ENCODE results near the gene HS3ST5.
"Not testable (repeated sequence)": the region's sequence is repeated elsewhere in the genome, so short reads cannot be mapped to it uniquely, and the experiment has no call there.

Gene HS3ST5

GRCh38 chr6:114272582-114272981, 70.2 kb downstream of the HS3ST5 start:
- no peak for DNase-seq

GRCh38 chr6:114271405-114271804, 71.4 kb downstream of the HS3ST5 start:
- no peak for DNase-seq

GRCh38 chr6:114267897-114268296, 74.9 kb downstream of the HS3ST5 start:
- no peak for DNase-seq

GRCh38 chr6:114260810-114261209, 82.0 kb downstream of the HS3ST5 start:
- DNase-seq: no peak

- DNase-seq: no peak
Observed at GRCh38 chr6:114258376-114258775, 84.4 kb downstream of the HS3ST5 start.

- no peak for DNase-seq
Observed at GRCh38 chr6:114253431-114253830, 89.4 kb downstream of the HS3ST5 start.

- no peak for DNase-seq
Observed at GRCh38 chr6:114249522-114249921, 93.3 kb downstream of the HS3ST5 start.

GRCh38 chr6:114247101-114247500, 95.7 kb downstream of the HS3ST5 start:
- DNase-seq: no peak

GRCh38 chr6:114240796-114241195, 102.0 kb downstream of the HS3ST5 start:
- DNase-seq: no peak

GRCh38 chr6:114228675-114229074, 114.1 kb downstream of the HS3ST5 start:
- DNase-seq: no peak

- no peak for DNase-seq
Observed at GRCh38 chr6:114227944-114228468, 114.8 kb downstream of the HS3ST5 start.

- DNase-seq: no peak
Observed at GRCh38 chr6:114220241-114220640, 122.6 kb downstream of the HS3ST5 start.

GRCh38 chr6:114218437-114219340, 124.1 kb downstream of the HS3ST5 start:
- DNase-seq: no peak

GRCh38 chr6:114217996-114218395, 124.8 kb downstream of the HS3ST5 start:
- DNase-seq: not testable (repeated sequence)

GRCh38 chr6:114216789-114217467, 125.9 kb downstream of the HS3ST5 start:
- DNase-seq: no peak

- DNase-seq: no peak
Observed at GRCh38 chr6:114210467-114210866, 132.4 kb downstream of the HS3ST5 start.

- DNase-seq: no peak
Observed at GRCh38 chr6:114203460-114203859, 139.4 kb downstream of the HS3ST5 start.

GRCh38 chr6:114202389-114202788, 140.4 kb downstream of the HS3ST5 start:
- no peak for DNase-seq

GRCh38 chr6:114200891-114201290, 141.9 kb downstream of the HS3ST5 start:
- no peak for DNase-seq

GRCh38 chr6:114195631-114196403, 147.0 kb downstream of the HS3ST5 start:
- no peak for DNase-seq

- no peak for DNase-seq
Observed at GRCh38 chr6:114195027-114195365, 147.8 kb downstream of the HS3ST5 start.

GRCh38 chr6:114194362-114195026, 148.3 kb downstream of the HS3ST5 start:
- DNase-seq: no peak

GRCh38 chr6:114187563-114187962, 155.3 kb downstream of the HS3ST5 start:
- DNase-seq: no peak

All from activated CD4-positive, alpha-beta T cell treated with anti-CD3 and anti-CD28 coated beads, Interleukin-2, Interleukin-6, amounts not matched to agents 100 ng/mL and 50 ng/mL, durations not matched to agents 16 hours and 8 hours (primary cell).